Loucy (cell line): ENCODE data around the gene TMEM273.

Experiments
- H2AFZ ChIP-seq: fragments of 200-600 bp; sonication (generic); 2 replicates; pipeline ENCODE4 v1.6.0; 2016; ENCODE audit warnings: antibody characterized with exemption, mild to moderate bottlenecking, low read length, moderate library complexity
- H3F3A ChIP-seq: fragments of 200-600 bp; 2 replicates; pipeline ENCODE4 v1.6.0; 2016; ENCODE audit warnings: antibody characterized with exemption, low read depth, mild to moderate bottlenecking
- H3K27me3 ChIP-seq: fragments of 200-600 bp; sonication (generic); 2 replicates; pipeline ENCODE4 v1.6.1; 2014; ENCODE audit warnings: low read length, mild to moderate bottlenecking; ENCODE audit not compliant: insufficient read depth, poor library complexity, severe bottlenecking
- H3K36me3 ChIP-seq: fragments of 200-600 bp; sonication (generic); 2 replicates; pipeline ENCODE4 v1.6.1; 2016; ENCODE audit warnings: low read length; ENCODE audit not compliant: insufficient read depth
- H3K4me1 ChIP-seq: fragments of 200-600 bp; sonication (generic); 2 replicates; pipeline ENCODE4 v1.5.1; 2014; ENCODE audit warnings: low read length, mild to moderate bottlenecking; ENCODE audit not compliant: insufficient read depth, poor library complexity, severe bottlenecking
- H3K4me2 ChIP-seq: fragments of 200-600 bp; sonication (generic); 2 replicates; pipeline ENCODE4 v1.6.0; 2014; ENCODE audit warnings: antibody characterized with exemption, low read length, low read depth, mild to moderate bottlenecking; ENCODE audit not compliant: poor library complexity, severe bottlenecking
- H3K4me3 ChIP-seq: fragments of 200-600 bp; sonication (generic); 2 replicates; pipeline ENCODE4 v1.5.1; 2014; ENCODE audit warnings: low read length, mild to moderate bottlenecking, mixed read lengths; ENCODE audit not compliant: poor library complexity, severe bottlenecking
- H3K79me2 ChIP-seq: fragments of 200-600 bp; sonication (generic); 2 replicates; pipeline ENCODE4 v1.6.1; 2014; ENCODE audit warnings: low read length; ENCODE audit not compliant: insufficient read depth
- H3K9ac ChIP-seq: fragments of 200-600 bp; sonication (generic); 2 replicates; pipeline ENCODE4 v1.6.0; 2014; ENCODE audit warnings: mild to moderate bottlenecking, low read depth, low read length, moderate library complexity; ENCODE audit not compliant: poor library complexity, severe bottlenecking
- H3K9me2 ChIP-seq: fragments of 200-600 bp; sonication (generic); replicated peaks from 2 replicates; pipeline ENCODE4 v1.6.1; 2016; ENCODE audit warnings: low read depth, low read length, mixed read lengths
- H3K9me3 ChIP-seq: fragments of 200-600 bp; sonication (generic); 2 replicates; pipeline ENCODE4 v1.6.1; 2014; ENCODE audit warnings: mild to moderate bottlenecking, antibody characterized with exemption, low read length, low read depth; ENCODE audit not compliant: insufficient read depth
- H4K20me1 ChIP-seq: fragments of 200-600 bp; sonication (generic); 2 replicates; pipeline ENCODE4 v1.6.0; 2014; ENCODE audit warnings: antibody characterized with exemption, low read length, mild to moderate bottlenecking; ENCODE audit not compliant: insufficient read depth, poor library complexity, severe bottlenecking
- CTCF ChIP-seq: fragments of 200-600 bp; sonication (generic); conservative IDR thresholded peaks from 2 replicates; pipeline ENCODE4 v1.5.1; 2014; ENCODE audit warnings: mild to moderate bottlenecking, antibody characterized with exemption, low read length
- EZH2phosphoT487 ChIP-seq: fragments of 200-600 bp; IDR thresholded peaks from 2 replicates; pipeline ENCODE4 v1.6.1; 2018; ENCODE audit warnings: antibody characterized with exemption, mild to moderate bottlenecking, moderate library complexity, borderline replicate concordance

TMEM273 gene

GRCh38 chr10:49123981-49124950 is 63.9 kb downstream of the TMEM273 start:
- TF ChIP-seq EZH2phosphoT487 (no peak), CTCF (no peak)
- Histone ChIP-seq H3K9me2 (no peaks in the 10 kb centered on the region), H3F3A (no peaks in the 10 kb centered on the region), H3K4me1 (no peaks in the 10 kb centered on the region), H2AFZ (no peak overlapping the region), H3K79me2 (no peaks in the 10 kb centered on the region), H3K9me3 (no peaks in the 10 kb centered on the region), H3K4me3 (no peak overlapping the region), H3K9ac (no peak overlapping the region), H3K27me3 (no peaks in the 10 kb centered on the region), H4K20me1 (no peaks in the 10 kb centered on the region), H3K36me3 (no peaks in the 10 kb centered on the region), H3K4me2 (no peak overlapping the region)

- no peaks in the 10 kb centered on the region for H3K9me2 ChIP-seq
- no peak overlapping the region for H3K9ac ChIP-seq
- H3K4me2 ChIP-seq = no peak overlapping the region
- no peaks in the 10 kb centered on the region for H3F3A ChIP-seq
- TF ChIP-seq EZH2phosphoT487 (no peak), CTCF (no peak)
- no peaks in the 10 kb centered on the region for H3K36me3 ChIP-seq
- no peaks in the 10 kb centered on the region for H3K79me2 ChIP-seq
- H2AFZ ChIP-seq = no peak overlapping the region
- no peaks in the 10 kb centered on the region for H3K9me3 ChIP-seq
- H3K4me1 ChIP-seq = peaks cover 4% of the 10 kb centered on the region
- H3K4me3 ChIP-seq = no peak overlapping the region
- no peaks in the 10 kb centered on the region for H4K20me1 ChIP-seq
- H3K27me3 ChIP-seq = no peaks in the 10 kb centered on the region
Measured at GRCh38 chr10:49120911-49121310, 67.3 kb downstream of the TMEM273 start.

- H2AFZ ChIP-seq = no peak overlapping the region
- H3K4me2 ChIP-seq = no peak overlapping the region
- H4K20me1 ChIP-seq = no peaks in the 10 kb centered on the region
- no peaks in the 10 kb centered on the region for H3K27me3 ChIP-seq
- no peak overlapping the region for H3K4me3 ChIP-seq
- no peaks in the 10 kb centered on the region for H3K9me2 ChIP-seq
- no peaks in the 10 kb centered on the region for H3K36me3 ChIP-seq
- H3K79me2 ChIP-seq = no peaks in the 10 kb centered on the region
- H3K9me3 ChIP-seq = no peaks in the 10 kb centered on the region
- peaks cover 5% of the 10 kb centered on the region for H3K4me1 ChIP-seq
- H3K9ac ChIP-seq = no peak overlapping the region
- TF ChIP-seq CTCF (no peak), EZH2phosphoT487 (no peak)
- H3F3A ChIP-seq = no peaks in the 10 kb centered on the region
Measured at GRCh38 chr10:49119746-49120145, 68.4 kb downstream of the TMEM273 start.
